Smooth muscle cell (in vitro differentiated cells): Measurements from ENCODE around the gene PREX1. TPM values are rescaled to one million over a fixed set of nuclear protein-coding genes. Genes with fewer than 3 reads are reported as not detected.

ENCODE experiments used
- DNase-seq: peaks from one replicate; lab custom pipeline; 2025; ENCODE audit not compliant: unreplicated experiment; lab: John Stamatoyannopoulos, UW
- H2AFZ ChIP-seq: fragments of 200-600 bp; sonication (generic); 2 replicates; pipeline ENCODE4 v1.6.0; 2016; ENCODE audit warnings: antibody characterized with exemption, low read depth, mild to moderate bottlenecking
- H3F3A ChIP-seq: fragments of 200-600 bp; sonication (generic); 2 replicates; pipeline ENCODE4 v1.6.0; 2017; ENCODE audit warnings: antibody characterized with exemption, low read depth
- H3K27ac ChIP-seq: fragments of 200-600 bp; sonication (generic); 2 replicates; pipeline ENCODE4 v1.5.1; 2016; ENCODE audit warnings: low read depth, mild to moderate bottlenecking
- H3K27me3 ChIP-seq: fragments of 200-600 bp; sonication (generic); 2 replicates; pipeline ENCODE4 v1.6.1; 2016; ENCODE audit warnings: low read depth, mild to moderate bottlenecking
- H3K36me3 ChIP-seq: fragments of 200-600 bp; sonication (generic); 2 replicates; pipeline ENCODE4 v1.5.1; 2016; ENCODE audit warnings: low read depth
- H3K4me1 ChIP-seq: fragments of 200-600 bp; sonication (generic); 2 replicates; pipeline ENCODE4 v1.5.1; 2016; ENCODE audit warnings: low read depth
- H3K4me2 ChIP-seq: fragments of 200-600 bp; sonication (generic); 2 replicates; pipeline ENCODE4 v1.6.0; 2016; ENCODE audit warnings: mild to moderate bottlenecking
- H3K4me3 ChIP-seq: fragments of 200-600 bp; sonication (generic); 2 replicates; pipeline ENCODE4 v1.5.1; 2016; ENCODE audit warnings: mild to moderate bottlenecking
- H3K79me2 ChIP-seq: fragments of 200-600 bp; sonication (generic); 2 replicates; pipeline ENCODE4 v1.6.0; 2016; ENCODE audit warnings: low read depth, mild to moderate bottlenecking
- H3K9ac ChIP-seq: fragments of 200-600 bp; sonication (generic); 2 replicates; pipeline ENCODE4 v1.6.0; 2016; ENCODE audit warnings: low read depth
- H3K9me3 ChIP-seq: fragments of 200-600 bp; sonication (generic); replicated peaks from 2 replicates; pipeline ENCODE4 v1.5.1; 2016; ENCODE audit warnings: low read depth
- H4K20me1 ChIP-seq: fragments of 200-600 bp; sonication (generic); 2 replicates; pipeline ENCODE4 v1.6.0; 2016; ENCODE audit warnings: low read depth
- WGBS: methylation state at CpG from one replicate; pipeline ENCODE4 v1.1.7; 2016; ENCODE audit warnings: low lambda C conversion rate; 5-methylcytosine and 5-hydroxymethylcytosine counted together
- polyA plus RNA-seq: library from polyadenylated mRNA; unstranded; fragments of >200 nt; fragmentation: Nextera tagmentation; extraction: Ambion mirVana; gene quantifications from 2 replicates; pipeline ENCODE4 v1.2.1, GENCODE V29; 2016
- total RNA-seq: library from RNA; depleted of rRNA; stranded (reverse); fragments of >200 nt; gene quantifications from 2 replicates; pipeline ENCODE4 v1.2.3, GENCODE V29; 2014
- TF ChIP-seq, protein P1 (sequence below): fragments of 200-600 bp; sonication (generic); IDR thresholded peaks from 2 replicates; pipeline ENCODE4 v1.5.1; 2017; ENCODE audit warnings: borderline replicate concordance, mild to moderate bottlenecking, antibody characterized with exemption; ENCODE audit not compliant: insufficient read depth, poor library complexity, severe bottlenecking

PREX1 gene
- total and polyA plus RNA-seq, 2 experiments from 2014 or later: 0.04 to 0.30 TPM

DNA sequence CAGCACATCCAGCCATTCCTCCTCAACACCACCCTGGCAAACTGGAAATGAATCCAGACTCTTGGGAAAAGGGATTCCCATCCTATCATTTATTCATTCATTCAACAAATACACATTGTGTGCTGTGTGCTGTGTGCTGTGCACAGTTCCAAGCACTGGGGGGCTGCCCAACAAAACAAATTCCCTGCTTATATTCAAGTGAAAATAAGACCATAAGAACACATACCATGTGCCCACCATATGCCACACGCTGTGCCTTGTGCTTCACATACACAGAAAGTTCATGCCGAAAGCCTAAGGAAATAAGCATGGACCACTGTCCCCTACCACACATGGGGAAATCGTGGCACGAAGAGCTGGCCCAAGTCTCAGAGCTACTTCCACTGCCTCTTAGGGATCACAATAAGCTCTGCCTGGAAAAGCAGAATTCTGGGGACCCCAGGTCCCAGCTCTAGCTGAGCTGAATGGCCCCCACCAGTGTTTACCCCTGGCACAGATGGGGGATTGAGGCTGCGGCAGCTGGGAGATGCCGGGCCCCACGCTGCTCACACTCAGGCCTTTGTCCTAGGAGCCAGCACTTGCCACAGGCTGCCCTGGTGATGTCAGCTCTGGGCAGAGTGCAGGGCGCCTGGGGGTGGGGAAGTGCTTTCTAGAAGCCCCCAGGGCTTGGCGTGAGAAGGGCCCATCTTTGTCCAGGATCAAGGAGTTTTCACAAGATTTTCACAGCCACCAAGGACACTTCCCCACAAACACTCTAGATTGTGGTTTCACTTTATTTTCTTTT, 99.6 kb downstream of the PREX1 start:
- H3F3A ChIP-seq: no peaks in the 10 kb centered on the region
- no peaks in the 10 kb centered on the region for H3K79me2 ChIP-seq
- H3K27ac ChIP-seq: no peak overlapping the region
- H3K4me1 ChIP-seq: no peaks in the 10 kb centered on the region
- no peak overlapping the region for H3K9ac ChIP-seq
- no peak overlapping the region for H3K4me2 ChIP-seq
- 88% methylated on average over 9 of the region's 9 CpGs for WGBS
- no peaks in the 10 kb centered on the region for H4K20me1 ChIP-seq
- H3K4me3 ChIP-seq: no peak overlapping the region
- H3K9me3 ChIP-seq: no peaks in the 10 kb centered on the region
- DNase-seq: no peak
- TF ChIP-seq, protein P1, sequence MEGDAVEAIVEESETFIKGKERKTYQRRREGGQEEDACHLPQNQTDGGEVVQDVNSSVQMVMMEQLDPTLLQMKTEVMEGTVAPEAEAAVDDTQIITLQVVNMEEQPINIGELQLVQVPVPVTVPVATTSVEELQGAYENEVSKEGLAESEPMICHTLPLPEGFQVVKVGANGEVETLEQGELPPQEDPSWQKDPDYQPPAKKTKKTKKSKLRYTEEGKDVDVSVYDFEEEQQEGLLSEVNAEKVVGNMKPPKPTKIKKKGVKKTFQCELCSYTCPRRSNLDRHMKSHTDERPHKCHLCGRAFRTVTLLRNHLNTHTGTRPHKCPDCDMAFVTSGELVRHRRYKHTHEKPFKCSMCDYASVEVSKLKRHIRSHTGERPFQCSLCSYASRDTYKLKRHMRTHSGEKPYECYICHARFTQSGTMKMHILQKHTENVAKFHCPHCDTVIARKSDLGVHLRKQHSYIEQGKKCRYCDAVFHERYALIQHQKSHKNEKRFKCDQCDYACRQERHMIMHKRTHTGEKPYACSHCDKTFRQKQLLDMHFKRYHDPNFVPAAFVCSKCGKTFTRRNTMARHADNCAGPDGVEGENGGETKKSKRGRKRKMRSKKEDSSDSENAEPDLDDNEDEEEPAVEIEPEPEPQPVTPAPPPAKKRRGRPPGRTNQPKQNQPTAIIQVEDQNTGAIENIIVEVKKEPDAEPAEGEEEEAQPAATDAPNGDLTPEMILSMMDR: no peak
- no peak overlapping the region for H2AFZ ChIP-seq
- no peaks in the 10 kb centered on the region for H3K36me3 ChIP-seq
- H3K27me3 ChIP-seq: no peaks in the 10 kb centered on the region

DNA sequence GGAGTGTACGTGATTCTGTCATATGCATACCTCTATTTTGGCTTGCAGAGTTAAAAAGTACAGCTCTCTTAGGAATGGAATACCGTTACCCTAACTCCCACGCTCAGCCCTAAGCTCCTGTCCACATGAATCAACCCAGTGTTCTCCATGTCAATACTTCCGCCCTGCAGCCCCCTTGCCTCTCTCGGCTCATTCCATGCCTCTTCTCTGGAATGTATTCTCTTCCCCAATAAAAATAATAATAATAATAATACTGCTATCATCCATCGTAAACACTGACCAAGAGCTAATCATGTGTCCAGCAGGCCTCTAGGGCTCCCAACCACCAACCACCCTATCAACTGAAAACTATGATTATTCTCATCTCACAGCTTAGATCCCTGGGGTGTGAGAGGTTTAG, 100.6 kb downstream of the PREX1 start:
- no peak overlapping the region for H2AFZ ChIP-seq
- no peaks in the 10 kb centered on the region for H3F3A ChIP-seq
- H3K27me3 ChIP-seq: no peaks in the 10 kb centered on the region
- no peak for DNase-seq
- H3K27ac ChIP-seq: no peak overlapping the region
- no peaks in the 10 kb centered on the region for H3K79me2 ChIP-seq
- no peak overlapping the region for H3K9ac ChIP-seq
- H3K4me1 ChIP-seq: no peaks in the 10 kb centered on the region
- no peaks in the 10 kb centered on the region for H3K9me3 ChIP-seq
- TF ChIP-seq, protein P1: no peak
- H3K36me3 ChIP-seq: no peaks in the 10 kb centered on the region
- H3K4me2 ChIP-seq: no peak overlapping the region
- H3K4me3 ChIP-seq: no peak overlapping the region
- 84% methylated on average over 6 of the region's 6 CpGs for whole genome bisulfite sequencing
- H4K20me1 ChIP-seq: no peaks in the 10 kb centered on the region

DNA sequence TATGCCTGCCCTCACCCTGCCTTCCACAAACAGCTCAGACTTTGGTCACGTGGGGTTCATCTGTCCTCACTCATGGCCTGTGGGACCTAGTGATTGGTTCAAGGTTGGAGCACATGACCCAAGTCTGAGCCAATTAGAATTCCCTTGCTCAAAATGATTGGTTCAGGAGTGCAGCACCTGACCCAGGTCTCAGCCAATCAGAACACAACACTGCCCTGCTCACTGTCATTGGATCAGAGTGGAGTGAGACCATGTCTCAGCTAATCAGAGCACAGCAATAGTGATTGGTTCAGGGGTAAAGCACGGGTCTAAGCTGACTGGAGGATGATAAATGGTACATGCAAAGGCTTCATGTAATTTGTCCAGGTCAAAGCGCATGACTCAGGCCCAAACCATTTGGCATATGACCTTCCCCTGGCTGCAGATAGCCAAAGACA, 102.2 kb downstream of the PREX1 start:
- Histone ChIP-seq H3K27ac (no peak overlapping the region), H3K36me3 (no peaks in the 10 kb centered on the region), H3K4me2 (no peak overlapping the region), H3K4me1 (no peaks in the 10 kb centered on the region), H4K20me1 (no peaks in the 10 kb centered on the region), H3F3A (no peaks in the 10 kb centered on the region), H3K4me3 (no peak overlapping the region), H3K79me2 (no peaks in the 10 kb centered on the region), H2AFZ (no peak overlapping the region), H3K9ac (no peak overlapping the region), H3K9me3 (no peaks in the 10 kb centered on the region), H3K27me3 (no peaks in the 10 kb centered on the region)
- TF ChIP-seq, protein P1: no peak
- no peak for DNase-seq
- 94% methylated on average over 3 of the region's 3 CpGs for WGBS
